SH-SY5Y (cell line): Measurements from ENCODE around the gene RAB3GAP2.

Experiments
- GATA2 ChIP-seq: IDR thresholded peaks from 2 replicates; pipeline ENCODE4 v1.6.1; 2011; ENCODE audit warnings: mild to moderate bottlenecking, low read depth, low read length
- GATA3 ChIP-seq: IDR thresholded peaks from 2 replicates; pipeline ENCODE4 v1.6.1; 2011; ENCODE audit warnings: low read depth, mild to moderate bottlenecking, low read length, moderate library complexity

DNA sequence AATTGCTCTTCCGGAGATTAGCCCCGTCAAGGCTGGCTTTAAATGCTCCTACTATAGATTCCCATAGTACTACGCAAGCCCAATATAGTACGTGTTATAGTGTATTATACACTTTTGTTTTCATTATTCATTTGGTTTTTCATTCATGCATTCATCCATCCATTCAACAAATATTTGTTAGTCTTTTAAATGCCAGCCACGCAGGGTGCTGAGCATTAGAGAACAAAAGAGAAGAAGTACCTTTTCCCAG, 513 bp upstream of the RAB3GAP2 start:
- TF ChIP-seq GATA2 (no peak), GATA3 (no peak)
